HG03139 (cell line): ENCODE measurements around the gene FRMD4B.

Experiments
- ATAC-seq: cut with Tn5 transposase; IDR thresholded peaks from one replicate; pipeline ENCODE4 v1.9.1; 2021; ENCODE audit not compliant: unreplicated experiment

The FRMD4B gene

GRCh38 chr3:69180869-69181591, 204.9 kb downstream of the FRMD4B start:
- ATAC-seq: no peak

- no peak for ATAC-seq
Measured at GRCh38 chr3:69179740-69180372, 206.0 kb downstream of the FRMD4B start.

DNA sequence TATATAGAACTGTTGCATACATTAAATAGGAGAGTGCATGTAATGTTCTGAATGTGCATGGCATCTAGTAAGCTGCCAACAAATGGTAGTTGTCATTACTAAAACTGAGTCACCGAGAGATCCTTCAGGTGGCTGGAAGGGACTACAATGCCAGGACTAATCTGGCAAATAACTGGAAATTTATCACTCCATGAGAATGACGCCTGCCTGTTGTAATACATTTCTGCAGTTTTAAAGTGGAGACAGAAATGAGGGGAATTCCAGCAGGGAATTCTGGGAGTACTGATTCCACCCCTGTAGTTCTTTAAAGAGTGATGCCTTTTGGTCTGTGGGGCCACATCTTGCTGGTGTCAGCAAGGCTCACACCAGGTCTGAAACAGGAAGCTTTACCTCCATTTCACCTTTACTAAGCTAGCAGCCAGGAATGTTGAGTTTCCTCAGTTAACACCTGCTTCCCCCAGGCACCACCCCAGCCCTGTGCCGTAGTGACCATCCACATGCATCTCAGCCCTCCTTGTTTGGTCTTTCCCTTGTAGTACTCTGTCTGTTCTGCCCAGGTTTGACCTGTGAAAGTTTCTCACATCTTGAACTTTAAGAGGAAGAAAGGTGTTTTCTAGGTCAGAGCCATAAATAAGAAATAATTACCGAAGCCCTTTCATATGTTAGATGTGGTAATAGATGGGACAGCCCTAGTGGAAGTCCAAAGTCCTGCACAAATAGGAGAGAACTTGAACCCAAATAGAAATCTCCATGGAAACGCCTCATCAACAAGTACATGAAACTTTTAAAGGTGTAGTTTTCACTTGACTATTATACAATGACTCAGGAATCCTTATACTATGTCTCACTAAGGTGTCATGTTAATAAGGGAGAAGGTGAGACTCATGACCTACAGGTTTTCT, 206.8 kb downstream of the FRMD4B start:
- no peak for ATAC-seq

GRCh38 chr3:69178082-69178481, 207.8 kb downstream of the FRMD4B start:
- no peak for ATAC-seq

DNA sequence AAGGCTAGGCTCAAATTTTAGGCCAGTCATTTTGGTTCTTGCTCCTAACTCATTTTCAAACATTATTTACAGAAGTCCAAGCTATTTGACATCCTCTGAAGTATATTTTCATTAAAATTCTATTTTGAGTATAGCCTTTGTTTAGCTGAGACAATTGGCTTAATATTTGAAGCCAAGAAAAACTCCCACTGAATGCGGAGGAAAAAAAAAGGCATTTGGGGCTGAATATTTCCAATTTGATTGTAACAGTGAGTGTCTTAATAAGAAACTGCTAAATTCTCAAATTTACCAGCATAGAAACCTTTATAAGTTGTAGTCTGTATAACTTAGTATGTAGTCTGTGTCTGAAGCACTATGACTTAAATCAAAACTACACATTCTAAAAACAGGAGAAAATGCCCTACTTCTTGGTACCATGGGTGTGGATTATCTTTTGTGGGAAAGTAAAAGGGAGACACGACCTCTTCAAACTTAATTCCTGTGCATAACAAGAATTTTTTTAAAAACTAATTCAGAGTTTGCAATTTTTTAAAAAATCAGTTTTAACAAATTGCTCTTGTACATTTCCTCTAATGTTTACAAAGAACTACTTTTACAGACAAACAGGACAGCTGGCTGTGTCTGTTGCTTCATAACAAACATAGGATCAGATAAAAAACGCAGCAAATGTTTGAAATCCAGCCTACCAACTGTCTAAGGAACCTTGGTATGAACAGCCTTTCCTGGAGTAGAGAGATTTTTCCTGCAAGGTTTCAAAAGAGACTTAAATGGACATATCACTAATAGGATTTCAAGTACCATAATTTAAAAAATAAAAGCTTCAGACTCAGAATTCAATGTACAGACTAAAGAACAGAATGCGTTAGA, 210.8 kb downstream of the FRMD4B start:
- no peak for ATAC-seq

GRCh38 chr3:69174445-69174844, 211.4 kb downstream of the FRMD4B start:
- ATAC-seq: no peak

DNA sequence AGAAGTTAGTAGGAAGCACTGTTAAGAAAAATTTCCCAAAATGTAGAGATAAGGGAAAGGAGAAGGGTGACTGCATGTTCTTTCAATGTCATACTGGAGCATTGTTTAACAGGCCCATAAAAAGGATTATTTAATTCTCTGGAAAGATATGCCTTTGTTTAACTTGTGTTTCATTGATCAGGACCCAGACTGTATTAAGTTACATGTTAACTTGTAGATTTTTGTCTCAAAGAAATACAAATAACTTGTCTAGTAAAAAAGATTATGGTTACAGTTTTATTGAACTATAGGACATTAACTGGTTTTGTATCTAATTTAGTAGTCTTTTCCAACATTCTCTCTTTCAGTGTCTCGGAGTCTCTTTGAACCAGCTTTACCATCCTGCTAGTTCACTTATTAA, 213.8 kb downstream of the FRMD4B start:
- ATAC-seq: no peak

DNA sequence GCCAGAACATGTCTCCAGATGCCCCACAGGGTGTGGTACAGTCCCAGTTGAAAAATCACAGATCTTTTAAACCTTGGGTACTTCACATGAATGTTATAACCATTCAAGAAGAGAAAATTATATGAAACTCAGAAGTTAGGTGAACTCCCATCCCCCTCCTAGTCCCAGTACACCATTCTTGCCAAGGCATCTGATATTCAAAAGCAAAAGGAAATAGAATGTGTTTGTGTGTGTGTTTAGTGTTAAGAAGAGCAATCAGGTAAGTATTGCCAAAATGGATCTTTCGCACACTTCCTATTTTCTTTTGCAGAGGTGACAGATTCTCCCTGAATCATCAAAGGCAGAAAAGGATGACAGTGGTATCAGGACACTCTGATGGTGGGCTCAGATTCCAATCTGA, 219.4 kb downstream of the FRMD4B start:
- no peak for ATAC-seq

DNA sequence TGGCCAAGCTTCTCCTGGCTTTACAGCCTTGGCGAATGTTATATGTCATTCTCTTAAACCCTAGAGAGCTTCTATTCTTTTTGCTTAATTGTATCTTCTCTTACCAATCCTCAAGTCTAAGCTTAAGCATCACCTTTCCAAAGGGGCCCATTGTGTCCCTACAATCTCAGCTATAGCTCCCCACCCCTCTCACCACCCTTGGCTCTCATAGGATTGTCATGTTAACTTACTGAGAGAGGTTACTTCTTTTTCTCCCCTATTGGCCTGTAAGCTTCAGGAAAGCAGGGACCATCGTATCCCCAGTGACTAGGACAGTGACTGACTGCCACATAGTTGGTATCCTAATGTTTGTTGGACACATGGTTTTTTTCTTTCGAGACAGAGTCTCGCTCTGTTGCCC, 220.1 kb downstream of the FRMD4B start:
- ATAC-seq: no peak

- ATAC-seq: no peak
Measured at GRCh38 chr3:69164296-69164695, 221.6 kb downstream of the FRMD4B start.

DNA sequence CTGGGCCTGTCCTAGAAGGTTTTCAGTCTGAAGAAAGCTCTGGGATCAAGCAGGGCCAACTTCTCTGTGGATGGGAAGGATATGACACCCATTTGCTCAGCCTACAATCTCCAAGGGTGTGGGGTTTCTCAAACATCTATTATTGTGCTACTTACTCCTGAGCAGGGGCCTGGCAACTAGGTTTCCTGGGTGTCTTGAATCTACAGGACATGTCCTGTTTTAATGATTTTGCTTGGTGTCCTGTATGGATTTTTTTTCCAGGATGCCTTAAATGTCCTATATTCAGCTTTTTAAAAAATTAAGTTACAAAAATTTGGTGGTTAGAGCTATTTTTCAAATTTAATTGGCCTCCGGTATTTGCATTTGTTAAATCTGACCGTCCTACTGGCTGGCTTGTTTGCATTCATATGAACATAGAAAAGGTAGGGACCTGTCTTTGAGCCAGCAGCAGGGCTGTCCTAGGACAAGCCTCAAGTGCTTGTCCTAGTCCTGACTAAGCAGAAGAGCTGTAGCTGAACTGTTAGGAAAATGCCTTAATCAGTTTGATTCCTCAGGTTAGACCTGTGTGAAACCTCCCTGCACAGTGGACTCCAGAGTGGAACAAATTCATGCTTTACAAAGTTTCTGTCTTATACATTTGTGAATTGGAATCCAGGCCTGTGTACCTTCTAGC, 223.4 kb downstream of the FRMD4B start:
- no peak for ATAC-seq

DNA sequence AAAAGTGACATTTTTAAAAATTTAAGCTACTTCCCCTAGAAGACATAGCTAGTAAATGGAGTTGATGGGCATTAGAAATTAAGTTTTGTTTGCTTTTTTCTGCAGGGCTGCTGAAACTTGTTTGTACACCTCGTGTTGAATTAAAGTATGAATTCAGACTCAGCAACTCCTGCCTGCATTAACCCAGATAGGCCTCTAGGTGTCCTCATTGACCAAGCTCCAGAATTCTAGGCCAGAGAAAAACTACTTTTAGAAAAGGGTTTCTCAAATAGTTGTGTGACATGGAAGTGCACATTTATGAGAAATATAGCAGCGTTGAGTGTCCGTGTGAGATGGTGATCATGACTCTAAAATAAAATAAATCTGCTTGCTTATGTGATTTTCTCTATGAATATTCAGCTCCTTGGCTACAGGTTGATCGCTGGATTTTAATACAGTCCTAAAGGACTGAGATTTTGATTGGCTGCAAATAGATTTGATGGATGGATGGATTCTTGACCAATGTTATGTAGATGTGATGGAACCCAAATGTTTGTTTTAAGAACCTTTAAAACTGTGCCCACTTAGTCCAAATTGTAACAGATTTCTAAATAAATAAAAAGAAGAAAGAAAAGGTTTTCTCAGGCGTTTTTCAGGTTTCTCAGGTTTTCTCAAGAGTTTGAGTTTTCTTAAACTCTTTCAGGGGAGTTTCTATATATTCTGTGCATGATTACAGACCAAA, 224.1 kb downstream of the FRMD4B start:
- ATAC-seq: no peak

- ATAC-seq: no peak
Measured at GRCh38 chr3:69160525-69160924, 225.4 kb downstream of the FRMD4B start.

DNA sequence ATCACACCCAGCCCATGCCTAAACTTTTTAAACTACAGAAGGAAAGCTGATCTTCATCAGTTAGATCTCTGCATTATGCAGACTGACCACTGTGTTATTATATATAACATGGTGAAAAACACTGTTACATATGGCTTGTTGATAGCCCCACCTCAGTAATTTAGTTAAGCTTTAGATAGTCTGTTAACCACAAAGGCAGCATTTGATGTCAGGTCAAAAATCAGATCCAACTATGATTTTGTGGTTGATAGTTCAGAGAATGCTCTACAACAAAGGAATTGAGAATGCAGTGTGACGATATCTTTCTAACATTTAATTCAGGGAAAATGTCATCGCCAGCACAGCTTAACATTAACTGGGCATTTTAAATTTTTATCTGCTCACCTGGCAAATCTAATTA, 225.8 kb downstream of the FRMD4B start:
- ATAC-seq: no peak

GRCh38 chr3:69149586-69149985, 236.3 kb downstream of the FRMD4B start:
- no peak for ATAC-seq

DNA sequence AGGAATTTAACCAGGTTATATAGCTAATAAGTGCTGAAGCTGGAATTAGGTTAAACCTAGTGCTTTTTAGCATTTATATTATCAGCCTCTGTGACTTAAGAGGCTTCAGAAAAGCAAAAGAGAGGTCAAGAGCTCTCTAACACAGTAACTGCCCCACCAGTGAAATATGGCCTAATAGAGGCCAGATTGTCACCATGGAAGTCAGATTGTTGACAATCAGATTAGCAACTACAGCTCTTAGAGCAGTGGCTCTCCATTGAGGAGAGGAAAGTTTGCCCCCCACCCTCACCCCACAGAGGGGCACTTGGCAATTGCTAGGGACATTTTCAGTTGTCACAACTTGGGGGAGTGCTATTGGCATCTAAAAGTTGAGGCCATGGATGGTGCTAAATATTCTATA, 240.2 kb downstream of the FRMD4B start:
- ATAC-seq: no peak

- no peak for ATAC-seq
Measured at GRCh38 chr3:69144631-69145245, 241.2 kb downstream of the FRMD4B start.

DNA sequence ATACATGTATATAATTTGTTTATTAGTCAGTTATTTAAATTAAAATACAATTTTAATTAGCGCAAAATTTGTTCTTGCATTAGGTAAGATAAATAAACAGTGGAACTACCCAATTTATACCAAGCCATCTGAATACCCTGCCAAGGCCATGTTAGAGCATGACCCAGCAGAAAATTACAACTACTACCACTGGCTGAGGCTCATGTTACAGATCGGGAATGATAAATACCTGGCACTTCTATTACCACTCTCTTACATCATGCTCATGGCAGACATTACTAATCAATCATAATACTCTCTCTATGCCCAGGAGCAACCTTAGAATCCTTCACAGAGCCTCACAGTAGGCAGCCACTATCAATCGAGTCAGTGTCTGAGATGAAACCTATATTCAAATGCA, 242.3 kb downstream of the FRMD4B start:
- ATAC-seq: no peak

GRCh38 chr3:69142797-69143454, 243.0 kb downstream of the FRMD4B start:
- no peak for ATAC-seq
